Measurements from ENCODE around the gene MESD.

MESD gene

DNA sequence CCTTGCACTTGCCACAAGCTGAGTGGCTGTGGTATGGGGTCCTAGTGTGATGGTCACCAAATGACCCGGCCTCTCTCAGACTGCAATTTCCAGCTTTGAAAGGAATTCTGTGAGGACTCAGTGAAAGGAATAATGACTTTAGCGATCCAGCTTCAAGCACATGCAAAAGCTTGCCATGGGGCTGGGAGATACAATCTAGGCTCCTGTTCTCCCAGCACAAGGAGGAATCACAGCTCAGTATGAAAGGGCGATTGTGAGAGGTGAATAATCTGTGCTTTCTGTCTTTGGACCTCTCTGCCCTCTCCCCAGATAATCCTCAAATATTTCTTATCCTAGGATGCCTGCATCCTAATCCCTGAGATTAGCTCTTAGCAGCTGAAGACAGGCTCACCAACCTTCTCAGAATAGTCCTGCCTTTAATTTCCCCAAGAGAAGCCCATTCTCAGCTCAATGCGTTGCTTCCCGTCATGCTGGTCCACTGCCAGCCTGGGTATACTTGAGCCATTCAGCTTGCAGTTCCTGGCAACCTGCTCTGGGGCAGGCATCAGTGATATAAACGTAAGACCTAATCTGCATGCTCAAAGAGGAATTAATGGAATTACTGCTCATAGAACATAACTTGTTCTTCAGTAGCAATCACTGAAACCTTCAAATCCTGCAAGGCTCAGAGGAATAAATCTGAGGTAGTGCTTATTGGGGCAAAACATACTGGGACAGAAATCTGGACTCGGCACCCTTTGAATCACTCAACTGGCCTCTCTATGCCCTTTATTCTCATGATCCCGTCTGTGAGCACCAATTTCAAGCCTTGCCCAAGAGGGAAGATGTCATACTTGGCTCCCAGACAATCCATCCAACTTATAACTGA lies 26.2 kb upstream of the MESD start:
- DNase-seq (ENCODE audit: low read depth in 2 of 2, low spot score in 1 of 2) = no peak

DNA sequence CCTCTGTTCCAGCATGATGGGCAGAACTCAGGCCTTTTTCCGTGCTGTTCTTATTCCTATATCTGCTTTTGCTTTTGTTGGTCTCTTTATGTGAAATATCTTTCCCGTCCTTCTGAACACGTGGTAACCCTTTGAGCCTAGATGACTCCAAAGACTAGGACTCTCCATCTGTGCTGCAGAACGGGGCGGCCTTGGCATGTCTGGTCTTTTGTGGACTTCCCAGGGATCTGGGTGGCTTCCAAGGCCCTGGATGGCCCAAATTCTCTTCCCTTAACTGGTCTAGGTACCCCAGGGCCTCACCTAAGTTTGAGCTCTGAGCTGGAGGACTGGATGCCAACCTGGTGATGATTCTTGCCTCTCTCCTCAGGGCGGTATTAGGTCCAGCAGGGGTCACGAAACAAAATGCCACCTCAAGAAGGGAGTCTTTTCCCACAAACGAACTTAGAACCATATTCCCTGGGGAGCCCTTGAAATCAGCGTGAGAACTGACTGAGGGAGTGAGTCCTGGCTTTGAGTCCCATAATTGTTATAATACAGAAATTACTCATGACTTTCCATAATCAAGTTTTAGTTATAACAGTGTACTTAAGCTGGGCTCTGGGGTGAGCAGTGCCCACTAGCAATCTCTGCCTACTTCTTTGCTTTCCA lies 25.0 kb upstream of the MESD start:
- no peak for DNase-seq (ENCODE audit: low read depth in 2 of 2, low spot score in 1 of 2)

DNA sequence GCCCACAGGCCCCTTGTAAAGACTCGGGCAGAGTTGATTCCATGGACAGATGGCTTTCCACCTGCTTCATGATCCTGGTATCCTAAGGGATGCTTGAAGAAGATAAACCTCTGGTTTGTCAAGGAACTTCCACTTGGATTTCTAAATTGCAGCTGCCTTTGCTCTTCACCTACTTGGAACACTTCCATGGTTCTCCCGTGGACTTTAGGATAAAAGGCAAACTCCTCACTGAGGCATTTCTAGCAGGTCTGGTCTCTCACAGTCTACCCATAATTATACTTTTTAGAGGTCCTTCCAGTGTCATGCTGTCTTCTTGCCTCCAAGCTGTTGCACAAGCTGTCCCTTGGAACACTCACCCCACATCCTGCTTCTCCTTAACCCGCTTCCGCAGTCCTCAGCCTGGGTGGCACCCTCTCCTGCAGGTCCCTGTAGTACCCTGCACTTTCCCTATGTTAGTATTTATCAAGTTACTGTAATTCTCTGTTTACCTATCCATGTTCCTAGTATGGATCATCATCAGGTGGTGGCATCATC lies 23.8 kb upstream of the MESD start:
- no peak for DNase-seq (ENCODE audit: low read depth in 2 of 2, low spot score in 1 of 2)

DNA sequence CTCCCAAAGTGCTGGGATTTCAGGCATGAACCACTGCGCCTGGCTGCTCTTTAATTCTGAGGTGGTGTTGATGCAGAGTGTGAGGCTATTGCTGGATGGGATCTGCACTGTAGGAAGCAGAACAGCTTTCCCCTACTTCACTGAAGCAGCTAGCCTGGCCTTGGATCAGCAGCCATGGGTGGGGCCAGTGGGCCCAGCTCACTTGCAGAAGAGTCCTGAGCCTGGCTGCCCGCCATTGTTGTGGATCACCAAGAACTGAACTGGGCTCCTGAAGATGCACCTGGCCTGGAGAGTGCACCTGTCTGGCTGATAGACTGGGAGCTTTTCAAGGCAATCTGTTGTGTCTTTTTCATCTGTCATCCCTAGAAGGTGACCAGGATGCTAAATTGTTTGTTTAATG lies 23.0 kb upstream of the MESD start:
- no peak for DNase-seq (ENCODE audit: low read depth in 2 of 2, low spot score in 1 of 2)

DNA sequence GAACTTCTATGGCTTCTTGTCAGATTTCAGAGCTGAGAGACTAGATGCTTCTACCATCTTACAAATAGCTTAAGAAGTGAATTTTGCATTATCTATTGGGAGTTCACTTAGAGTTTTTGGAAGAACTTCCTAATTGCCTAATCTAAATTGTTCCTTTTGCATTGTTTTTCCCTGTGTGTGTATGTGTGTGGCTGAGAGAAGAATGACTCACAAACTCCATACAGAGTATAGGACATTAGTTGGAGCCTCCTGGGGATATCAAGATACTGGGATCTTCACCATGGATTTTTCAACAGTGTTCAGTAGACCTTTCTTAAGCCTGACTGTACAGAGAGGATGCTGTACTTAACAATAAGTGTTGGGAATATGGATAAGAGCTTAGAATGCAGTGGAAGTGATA lies 22.0 kb upstream of the MESD start:
- DNase-seq (ENCODE audit: low read depth in 2 of 2, low spot score in 1 of 2) = no peak

DNA sequence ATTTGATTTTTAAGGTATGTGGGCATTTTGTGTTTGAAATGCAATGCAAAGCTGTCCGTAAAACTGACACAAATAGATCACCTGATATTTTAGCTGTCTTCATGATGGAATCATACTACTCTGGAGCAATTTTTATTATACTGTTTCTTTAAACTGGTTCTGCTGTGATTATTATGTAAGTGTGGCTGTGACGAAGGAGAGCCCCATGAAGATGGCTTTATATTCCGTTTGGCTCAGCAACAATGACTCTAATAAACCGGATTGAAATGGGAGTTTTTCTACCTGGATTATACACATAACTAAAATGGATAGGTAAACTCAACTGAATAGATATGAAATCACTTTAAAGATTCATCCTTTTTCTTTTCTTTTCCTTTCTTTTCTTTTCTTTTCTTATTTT lies 20.5 kb upstream of the MESD start:
- no peak for DNase-seq (ENCODE audit: low read depth in 2 of 2, low spot score in 1 of 2)

DNA sequence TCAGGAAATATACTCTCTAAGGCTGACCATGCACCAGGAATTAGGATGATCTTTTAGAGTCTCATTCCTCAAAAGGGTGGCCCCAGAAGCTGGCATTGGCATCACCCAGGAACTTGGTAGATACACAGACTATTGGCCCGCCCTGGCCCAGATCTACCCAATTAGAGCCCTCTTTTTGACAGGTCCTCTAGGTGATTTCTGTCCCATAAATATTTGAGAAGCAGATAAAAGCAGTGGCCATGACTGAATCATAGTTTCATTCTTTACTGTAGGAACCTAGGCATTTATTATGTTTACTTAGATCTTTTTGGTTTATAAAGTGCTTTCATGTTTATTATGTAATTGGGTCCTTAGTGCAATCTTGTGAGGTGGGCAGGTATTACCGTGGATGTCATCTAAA lies 18.7 kb upstream of the MESD start:
- no peak for DNase-seq (ENCODE audit: low read depth in 2 of 2, low spot score in 1 of 2)

DNA sequence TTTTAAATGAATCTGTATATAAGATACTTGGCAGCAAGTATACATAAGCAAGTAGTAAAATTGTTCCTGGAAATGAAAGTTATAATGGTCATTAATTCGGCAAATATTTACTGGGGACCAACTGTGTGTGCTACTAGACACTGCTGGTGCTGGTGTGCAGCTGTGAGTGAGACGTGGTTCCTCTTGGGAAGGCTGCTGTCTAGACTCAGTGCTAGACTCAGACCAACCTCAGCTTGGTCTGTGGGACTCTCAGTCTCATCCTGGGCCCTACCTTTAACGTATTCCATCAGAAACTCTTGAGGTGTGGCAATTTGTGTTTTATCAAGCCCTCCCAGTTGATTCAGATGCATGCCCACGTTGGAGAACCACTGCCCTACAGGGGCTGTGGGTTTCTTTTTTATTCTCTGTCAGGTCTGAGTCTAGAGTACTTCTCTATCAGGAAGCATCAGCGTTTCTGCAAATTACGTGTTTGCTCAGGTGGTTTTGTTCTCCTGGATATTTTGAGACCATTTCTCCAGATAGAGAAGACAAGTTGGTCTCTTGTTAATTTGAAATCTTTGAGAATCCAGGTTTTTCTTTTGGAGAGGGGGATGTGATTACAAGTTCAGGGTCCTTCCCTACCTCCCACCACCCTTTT lies 17.9 kb upstream of the MESD start:
- DNase-seq (ENCODE audit: low read depth in 2 of 2, low spot score in 1 of 2) = no peak

DNA sequence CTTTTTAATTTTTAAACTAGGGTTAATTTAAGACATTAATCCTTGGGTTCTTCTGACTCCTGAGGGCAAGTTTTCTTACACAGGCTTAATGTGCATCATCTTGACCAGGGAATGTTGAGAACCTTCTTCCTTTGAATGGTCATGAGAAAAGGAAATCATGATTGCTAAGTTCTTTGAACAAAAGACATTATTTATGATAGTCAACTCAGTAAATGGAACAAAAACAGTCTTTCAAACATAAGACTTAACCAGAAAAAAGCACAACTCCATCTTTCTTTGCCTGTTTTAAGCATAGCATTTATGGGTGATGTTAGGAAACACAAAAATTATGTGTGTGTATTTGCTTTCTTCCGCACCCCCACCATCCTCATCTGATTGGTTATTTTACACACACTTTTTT lies 16.5 kb upstream of the MESD start:
- DNase-seq (ENCODE audit: low read depth in 2 of 2, low spot score in 1 of 2) = no peak

DNA sequence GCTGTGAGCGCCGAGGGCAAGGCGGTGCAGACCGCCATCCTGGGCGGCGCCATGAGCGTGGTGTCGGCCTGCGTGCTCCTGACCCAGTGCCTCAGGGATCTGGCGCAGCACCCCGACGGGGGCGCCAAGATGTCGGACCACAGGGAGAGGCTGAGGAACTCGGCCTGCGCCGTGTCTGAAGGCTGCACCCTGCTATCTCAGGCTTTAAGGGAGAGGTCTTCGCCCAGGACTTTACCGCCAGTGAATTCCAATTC lies 13.4 kb upstream of the MESD start:
- no peak for DNase-seq (ENCODE audit: low read depth in 2 of 2, low spot score in 1 of 2)

DNA sequence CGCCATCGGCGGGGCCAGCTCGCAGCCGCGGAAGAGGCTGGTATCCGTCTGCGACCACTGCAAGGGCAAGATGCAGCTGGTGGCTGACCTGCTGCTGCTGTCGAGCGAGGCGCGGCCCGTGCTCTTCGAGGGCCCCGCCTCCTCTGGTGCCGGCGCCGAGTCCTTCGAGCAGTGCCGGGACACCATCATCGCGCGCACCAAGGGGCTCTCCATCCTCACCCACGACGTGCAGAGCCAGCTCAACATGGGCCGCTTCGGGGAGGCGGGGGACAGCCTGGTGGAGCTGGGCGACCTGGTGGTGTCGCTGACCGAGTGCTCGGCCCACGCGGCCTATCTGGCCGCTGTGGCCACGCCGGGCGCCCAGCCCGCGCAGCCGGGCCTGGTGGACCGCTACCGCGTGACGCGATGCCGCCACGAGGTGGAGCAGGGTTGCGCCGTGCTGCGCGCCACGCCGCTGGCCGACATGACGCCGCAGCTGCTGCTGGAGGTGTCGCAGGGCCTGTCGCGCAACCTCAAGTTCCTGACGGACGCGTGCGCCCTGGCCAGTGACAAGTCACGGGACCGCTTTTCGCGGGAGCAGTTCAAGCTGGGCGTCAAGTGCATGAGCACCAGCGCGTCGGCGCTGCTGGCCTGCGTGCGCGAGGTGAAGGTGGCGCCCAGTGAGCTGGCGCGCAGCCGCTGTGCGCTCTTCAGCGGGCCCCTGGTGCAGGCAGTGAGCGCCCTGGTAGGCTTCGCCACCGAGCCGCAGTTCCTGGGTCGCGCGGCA lies 12.9 kb upstream of the MESD start:
- no peak for DNase-seq (ENCODE audit: low read depth in 2 of 2, low spot score in 1 of 2)

DNA sequence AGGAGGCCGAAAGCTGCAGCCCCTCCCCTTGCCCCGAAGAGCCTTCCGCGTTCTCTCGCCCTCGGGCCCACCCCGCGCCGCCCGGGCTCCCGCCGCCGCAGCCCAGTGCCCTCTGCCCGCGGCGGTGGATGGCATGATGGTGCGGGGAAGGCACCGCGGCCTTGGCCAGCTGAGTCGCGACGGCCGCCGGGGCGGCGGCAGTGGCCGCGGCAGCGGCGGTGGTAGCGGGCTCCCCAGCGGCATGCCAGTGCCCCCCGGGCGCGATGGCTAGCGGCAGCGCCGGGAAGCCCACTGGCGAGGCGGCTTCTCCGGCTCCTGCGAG lies 12.4 kb upstream of the MESD start:
- DNase-seq (ENCODE audit: low read depth in 2 of 2, low spot score in 1 of 2) = no peak

DNA sequence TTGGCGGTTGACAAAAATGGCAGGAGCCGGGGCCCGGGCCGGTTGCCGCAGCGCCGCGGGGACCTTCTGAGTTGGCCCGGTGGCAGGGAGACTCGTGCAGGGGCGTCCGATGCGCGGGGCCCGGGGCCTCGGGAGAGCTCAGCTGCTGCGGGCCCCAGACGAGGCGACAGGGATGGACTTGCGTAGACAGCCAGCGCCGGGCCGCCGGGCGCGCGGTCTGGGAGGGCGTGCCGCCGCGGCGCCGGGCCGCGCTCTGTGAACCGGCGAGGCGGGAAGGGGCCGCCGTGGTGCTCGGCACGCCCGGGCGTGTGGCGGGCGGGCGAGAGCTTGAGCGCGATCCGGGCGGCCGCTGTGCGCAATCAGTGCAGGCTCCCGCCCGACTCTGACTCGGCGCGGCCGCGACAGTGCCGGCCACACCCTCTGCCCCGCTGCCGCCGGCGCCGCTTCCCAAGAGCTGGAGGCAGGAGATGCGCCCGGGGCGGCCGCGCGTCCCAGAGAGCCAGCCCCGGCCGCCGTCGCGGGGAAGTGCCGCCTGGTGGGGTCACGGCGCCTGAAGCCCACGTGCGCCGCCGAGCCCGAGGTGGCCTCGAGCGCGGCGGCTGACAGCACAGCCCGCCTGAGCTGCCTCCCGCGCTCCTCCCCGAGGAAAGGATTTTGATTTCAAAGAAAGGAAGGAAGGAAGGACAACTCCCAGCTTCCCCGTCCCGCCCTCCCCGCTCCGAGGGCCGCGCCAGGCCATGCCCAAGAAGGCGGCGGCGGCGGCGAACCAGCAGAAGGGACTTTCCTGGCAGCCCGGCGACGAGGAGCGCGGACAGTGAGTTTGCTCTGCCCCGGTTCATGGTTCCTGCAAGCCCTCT lies 11.8 kb upstream of the MESD start:
- no peak for DNase-seq (ENCODE audit: low read depth in 2 of 2, low spot score in 1 of 2)

DNA sequence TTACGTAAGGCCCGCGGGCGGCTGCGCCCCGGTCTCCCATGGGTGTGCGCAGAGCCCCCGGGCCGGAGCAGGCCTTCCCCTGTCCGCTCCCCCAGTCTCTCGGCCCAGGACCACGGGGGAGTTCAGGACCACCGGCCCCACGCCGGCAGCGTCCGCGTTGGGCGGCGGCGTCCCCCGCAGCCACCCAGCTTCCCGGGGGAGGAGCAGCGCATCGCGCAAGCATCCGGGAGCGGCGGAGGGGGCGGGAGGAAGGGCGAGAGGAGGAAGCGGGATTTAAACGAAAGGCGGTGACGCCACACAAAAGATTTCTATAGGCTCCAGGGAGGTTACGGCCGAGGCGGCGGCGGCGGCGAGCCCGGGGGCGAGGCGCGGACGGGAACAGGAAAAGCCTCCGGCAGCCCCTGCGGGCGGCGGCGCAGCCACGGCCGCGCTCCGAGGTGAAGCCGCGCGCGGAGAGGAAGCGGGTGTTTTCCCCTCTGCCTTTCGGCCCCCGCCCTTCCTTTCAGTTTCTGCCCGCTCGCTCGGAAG lies 11.1 kb upstream of the MESD start, which contains the start of gene TLNRD1:
Gene TLNRD1, plus strand, starts transcription at position 300 of the 528 bp plus-strand sequence. CDS start 1,349 bp downstream, outside the sequence.
- DNase-seq (ENCODE audit: low read depth in 2 of 2, low spot score in 1 of 2) = peak; percentile 53 to 62

DNA sequence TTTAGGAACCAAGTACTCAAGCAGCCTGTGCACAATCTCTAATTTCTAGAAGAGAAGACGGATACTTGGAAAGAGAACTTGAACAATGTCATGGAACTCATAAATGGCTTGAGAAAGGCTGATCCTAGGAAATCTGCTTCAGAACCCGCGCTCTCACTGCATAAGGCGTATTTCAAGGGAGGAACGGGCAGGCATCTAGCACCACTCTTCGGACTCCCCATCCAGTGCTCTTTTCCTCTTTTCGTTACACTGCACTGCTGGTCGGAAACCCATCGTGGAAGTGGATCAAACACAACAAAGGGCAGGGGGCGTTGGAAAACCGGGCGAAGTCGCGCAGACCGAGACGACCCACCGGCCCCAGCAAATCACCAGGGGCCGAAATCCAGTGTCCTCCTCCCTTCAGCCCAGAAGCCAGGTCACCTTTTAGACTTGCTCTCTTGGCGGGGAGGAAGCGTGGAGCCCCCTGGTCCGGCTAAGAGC lies 10.6 kb upstream of the MESD start:
- no peak for DNase-seq (ENCODE audit: low read depth in 2 of 2, low spot score in 1 of 2)

DNA sequence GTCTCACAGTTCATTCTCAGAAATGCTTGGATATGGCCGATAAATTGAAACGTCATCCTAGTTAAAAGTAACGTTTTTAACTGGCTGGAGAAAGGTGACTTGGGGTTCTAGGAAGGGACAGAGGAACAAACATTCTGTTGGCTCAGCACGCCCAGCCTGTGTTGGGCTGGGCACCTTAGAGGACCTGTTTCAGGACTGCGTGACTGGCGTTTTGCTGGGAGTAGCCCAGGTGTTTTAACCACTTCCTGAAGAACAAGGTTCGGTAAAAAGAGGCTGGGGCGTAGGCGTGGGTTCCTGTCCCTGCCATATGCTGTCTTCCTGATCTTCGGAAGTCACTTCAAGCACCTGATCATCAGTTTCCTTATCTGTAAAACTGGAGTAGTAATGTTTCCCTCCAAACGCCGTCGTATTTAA lies 10.0 kb upstream of the MESD start:
- DNase-seq (ENCODE audit: low read depth in 2 of 2, low spot score in 1 of 2) = no peak

DNA sequence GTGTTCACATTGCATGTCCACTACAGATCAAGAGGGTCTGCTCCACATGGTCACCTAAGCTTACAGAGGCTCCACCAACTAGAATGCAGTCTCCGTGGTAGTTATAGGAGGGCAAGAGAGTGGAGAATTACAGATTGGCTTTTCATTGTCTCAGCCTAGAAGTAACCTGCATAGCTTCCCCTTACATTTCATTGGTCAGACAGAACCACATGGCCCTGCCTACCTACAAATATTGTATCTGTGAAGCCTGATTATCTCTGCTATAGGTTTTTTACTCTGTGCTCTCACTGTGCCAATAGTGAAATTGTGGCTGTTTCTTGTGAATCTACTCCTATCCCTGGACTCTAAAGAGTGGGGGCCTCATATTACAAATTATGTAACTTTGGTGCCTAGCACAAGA lies 8.6 kb upstream of the MESD start:
- no peak for DNase-seq (ENCODE audit: low read depth in 2 of 2, low spot score in 1 of 2)

DNA sequence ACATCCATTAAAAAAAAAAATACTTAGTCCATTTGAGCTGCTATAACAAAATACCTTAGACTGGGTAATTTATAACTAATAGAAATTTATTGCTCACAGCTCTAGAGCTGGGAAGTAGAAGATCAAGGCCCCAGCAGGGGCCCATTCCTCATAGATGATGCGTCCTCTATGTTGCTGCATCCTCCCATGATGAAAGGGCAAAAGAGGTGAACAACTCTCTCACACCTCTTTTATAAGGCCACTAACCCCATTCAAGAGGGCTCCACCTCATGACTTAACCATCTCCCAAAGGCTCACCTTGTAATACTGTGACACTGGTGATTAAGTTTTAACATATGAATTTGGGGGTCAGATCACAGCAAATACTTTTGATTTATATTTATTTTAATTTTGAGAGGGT lies 8.1 kb upstream of the MESD start:
- no peak for DNase-seq (ENCODE audit: low read depth in 2 of 2, low spot score in 1 of 2)

DNA sequence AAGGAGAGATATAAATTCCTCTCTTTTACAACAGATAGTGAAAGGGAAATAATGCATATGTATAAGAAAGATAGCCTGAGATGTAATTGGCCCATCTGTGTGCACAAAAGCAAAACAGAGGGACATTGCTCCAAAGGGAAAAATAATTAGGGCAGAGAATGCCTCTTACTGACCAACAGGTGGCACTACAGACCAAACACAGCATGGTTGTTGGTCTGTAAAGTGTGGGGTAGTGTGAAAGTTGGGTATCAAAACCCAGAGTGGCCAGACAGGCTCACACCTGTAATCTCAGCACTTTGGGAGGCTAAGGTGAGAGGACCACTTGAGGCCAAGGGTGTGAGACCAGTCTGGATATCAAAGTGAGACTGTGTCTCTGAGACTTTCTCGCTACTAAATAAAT lies 6.6 kb upstream of the MESD start:
- no peak for DNase-seq (ENCODE audit: low read depth in 2 of 2, low spot score in 1 of 2)

DNA sequence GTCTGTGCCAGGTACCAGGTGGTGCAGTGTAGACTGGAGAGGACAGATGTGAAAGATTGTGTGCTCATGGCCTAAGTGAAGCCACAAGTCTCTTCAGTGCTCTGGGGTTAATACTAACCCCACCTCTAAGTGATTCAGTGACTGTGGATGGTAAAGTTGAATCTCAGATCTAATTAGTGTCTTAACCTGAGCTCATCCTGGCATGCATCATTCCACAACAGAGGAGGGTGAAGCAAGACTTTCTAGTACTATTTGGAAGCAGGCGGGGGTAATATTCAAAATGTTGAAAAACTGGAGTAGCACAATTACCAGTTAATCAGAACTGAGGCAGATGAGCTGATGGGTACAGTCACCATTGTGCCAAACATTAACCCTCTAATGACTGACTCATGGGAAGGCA lies 2.8 kb upstream of the MESD start:
- DNase-seq (ENCODE audit: low read depth in 2 of 2, low spot score in 1 of 2) = no peak

All from stimulated activated CD8-positive, alpha-beta memory T cell treated with anti-CD3 and anti-CD28 coated beads, Interleukin-4, amount 100 ng/mL, for 1 hour (primary cell).